ENCODE results near the gene P2RX4.
A peak's percentile ranks its signal among the peaks of the same experiment; 100 is the strongest.
"Not testable (repeated sequence)": the region's sequence is repeated elsewhere in the genome, so short reads cannot be mapped to it uniquely, and the experiment has no call there.

The P2RX4 gene

DNA sequence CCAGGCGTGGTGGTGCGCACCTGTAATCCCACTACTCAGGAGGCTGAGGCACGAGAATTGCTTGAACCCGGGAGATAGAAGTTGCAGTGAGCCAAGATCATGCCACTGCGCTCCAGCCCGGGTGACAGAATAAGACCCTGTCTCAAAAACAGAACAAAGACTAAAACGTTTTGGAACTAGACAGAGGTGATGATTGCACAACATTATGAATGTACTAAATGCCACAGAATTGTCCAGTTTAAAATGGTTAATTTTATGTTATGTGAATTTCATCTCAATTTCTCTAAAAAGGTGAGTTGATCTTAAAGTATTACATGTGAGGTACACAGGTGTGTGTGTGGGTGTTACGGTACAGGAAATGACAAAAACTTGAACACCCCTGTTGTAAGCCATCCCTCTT, 16.5 kb downstream of the P2RX4 start:
- no peaks in the 10 kb centered on the region for H3K27me3 ChIP-seq (replicated peaks; ENCODE audit: control insufficient read depth, insufficient read depth, low read length)
- TF ChIP-seq, protein P1, sequence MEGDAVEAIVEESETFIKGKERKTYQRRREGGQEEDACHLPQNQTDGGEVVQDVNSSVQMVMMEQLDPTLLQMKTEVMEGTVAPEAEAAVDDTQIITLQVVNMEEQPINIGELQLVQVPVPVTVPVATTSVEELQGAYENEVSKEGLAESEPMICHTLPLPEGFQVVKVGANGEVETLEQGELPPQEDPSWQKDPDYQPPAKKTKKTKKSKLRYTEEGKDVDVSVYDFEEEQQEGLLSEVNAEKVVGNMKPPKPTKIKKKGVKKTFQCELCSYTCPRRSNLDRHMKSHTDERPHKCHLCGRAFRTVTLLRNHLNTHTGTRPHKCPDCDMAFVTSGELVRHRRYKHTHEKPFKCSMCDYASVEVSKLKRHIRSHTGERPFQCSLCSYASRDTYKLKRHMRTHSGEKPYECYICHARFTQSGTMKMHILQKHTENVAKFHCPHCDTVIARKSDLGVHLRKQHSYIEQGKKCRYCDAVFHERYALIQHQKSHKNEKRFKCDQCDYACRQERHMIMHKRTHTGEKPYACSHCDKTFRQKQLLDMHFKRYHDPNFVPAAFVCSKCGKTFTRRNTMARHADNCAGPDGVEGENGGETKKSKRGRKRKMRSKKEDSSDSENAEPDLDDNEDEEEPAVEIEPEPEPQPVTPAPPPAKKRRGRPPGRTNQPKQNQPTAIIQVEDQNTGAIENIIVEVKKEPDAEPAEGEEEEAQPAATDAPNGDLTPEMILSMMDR (IDR thresholded peaks at IDR 0.05; ENCODE audit: insufficient read depth, low read length, poor library complexity, severe bottlenecking): no peak
- no peak overlapping the region for H3K4me3 ChIP-seq (replicated peaks; ENCODE audit: low read depth, low read length)
- H3K36me3 ChIP-seq (ENCODE audit: control insufficient read depth, insufficient read depth, low read length): peaks cover 14% of the 10 kb centered on the region
- DNase-seq (ENCODE audit: extremely low read depth, insufficient read length): no peak

DNA sequence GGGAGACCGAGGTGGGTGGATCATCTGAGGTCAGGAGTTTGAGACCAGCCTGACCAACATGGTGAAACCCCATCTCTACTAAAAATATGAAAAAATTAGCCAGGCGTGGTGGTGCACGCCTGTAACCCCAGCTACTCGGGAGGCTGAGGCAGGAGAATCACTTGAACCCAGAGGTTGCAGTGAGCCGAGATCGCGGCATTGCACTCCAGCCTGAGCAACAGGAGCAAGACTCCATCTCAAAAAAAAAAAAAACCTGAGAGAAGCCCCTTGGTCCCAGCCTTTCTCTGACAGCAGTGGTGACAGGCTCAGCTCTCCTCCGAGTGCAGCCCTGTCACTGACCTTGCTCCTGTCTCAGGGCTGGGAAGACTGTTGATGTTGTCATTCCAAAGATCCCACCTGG, 16.9 kb downstream of the P2RX4 start:
- DNase-seq (ENCODE audit: extremely low read depth, insufficient read length); H3K4me3 ChIP-seq (replicated peaks; ENCODE audit: low read depth, low read length); H3K27me3 ChIP-seq (replicated peaks; ENCODE audit: control insufficient read depth, insufficient read depth, low read length): not testable (repeated sequence)
- peaks cover 14% of the 10 kb centered on the region for H3K36me3 ChIP-seq (ENCODE audit: control insufficient read depth, insufficient read depth, low read length)

DNA sequence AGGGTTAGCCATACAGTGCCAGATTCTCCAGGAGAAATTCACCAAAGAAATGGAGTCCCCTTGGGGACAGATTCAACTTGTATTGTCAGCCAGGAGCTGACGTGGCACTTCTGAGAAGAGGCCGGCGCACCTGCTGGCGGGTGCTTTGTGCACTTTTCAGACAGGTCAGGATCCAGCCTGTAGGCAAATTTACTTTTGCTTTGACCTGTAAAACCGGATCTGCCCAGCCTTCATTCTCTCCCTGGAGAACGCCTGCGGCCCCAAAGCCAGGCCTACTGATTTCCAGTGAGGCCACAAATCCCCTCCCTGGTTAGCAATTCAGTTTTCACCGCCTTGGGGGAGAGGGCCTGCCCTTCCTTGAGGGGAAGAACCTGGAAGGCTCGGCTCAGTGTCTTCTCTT, 17.4 kb downstream of the P2RX4 start:
- Histone ChIP-seq H3K27me3 (replicated peaks; ENCODE audit: control insufficient read depth, insufficient read depth, low read length) (no peaks in the 10 kb centered on the region), H3K4me3 (replicated peaks; ENCODE audit: low read depth, low read length) (no peak overlapping the region), H3K36me3 (ENCODE audit: control insufficient read depth, insufficient read depth, low read length) (peaks cover 16% of the 10 kb centered on the region)
- TF ChIP-seq, protein P1 (IDR thresholded peaks at IDR 0.05; ENCODE audit: insufficient read depth, low read length, poor library complexity, severe bottlenecking): no peak
- DNase-seq (ENCODE audit: extremely low read depth, insufficient read length): peak; percentile 78

DNA sequence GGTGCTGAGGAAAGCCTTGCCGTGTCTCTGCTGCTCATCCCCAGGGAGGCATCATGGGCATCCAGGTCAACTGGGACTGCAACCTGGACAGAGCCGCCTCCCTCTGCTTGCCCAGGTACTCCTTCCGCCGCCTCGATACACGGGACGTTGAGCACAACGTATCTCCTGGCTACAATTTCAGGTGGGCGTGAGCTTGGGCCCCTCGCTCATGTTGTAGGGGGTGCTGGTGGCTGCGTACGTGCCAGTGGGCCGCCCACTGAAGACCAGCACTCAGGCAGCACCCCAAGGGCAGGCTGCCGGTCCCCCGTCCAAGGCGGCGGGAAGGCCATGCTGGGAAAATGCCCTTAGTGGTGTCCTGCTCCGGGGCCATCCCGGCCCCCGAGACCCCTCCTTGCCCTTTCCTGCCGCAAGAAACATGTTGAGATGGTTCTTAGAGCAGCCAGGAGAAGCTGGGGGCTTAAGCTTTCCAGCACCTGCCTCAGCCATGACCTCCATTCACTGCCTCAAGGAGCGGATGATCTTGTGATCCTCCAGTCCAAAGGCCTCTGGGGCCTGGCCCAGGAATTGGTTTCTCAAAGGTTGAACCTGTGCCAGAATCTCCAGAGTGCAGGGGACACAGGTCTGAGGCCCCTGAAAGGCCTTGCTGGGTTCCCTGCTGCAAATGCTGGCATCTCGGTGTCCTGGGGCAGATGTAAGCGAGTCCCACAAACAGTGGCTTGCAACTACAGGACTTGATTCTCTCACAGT, 19.2 kb downstream of the P2RX4 start:
- TF ChIP-seq, protein P1 (IDR thresholded peaks at IDR 0.05; ENCODE audit: insufficient read depth, low read length, poor library complexity, severe bottlenecking): no peak
- DNase-seq (ENCODE audit: extremely low read depth, insufficient read length): no peak
- no peak overlapping the region for H3K4me3 ChIP-seq (replicated peaks; ENCODE audit: low read depth, low read length)
- no peaks in the 10 kb centered on the region for H3K27me3 ChIP-seq (replicated peaks; ENCODE audit: control insufficient read depth, insufficient read depth, low read length)
- peaks cover 24% of the 10 kb centered on the region for H3K36me3 ChIP-seq (ENCODE audit: control insufficient read depth, insufficient read depth, low read length)

DNA sequence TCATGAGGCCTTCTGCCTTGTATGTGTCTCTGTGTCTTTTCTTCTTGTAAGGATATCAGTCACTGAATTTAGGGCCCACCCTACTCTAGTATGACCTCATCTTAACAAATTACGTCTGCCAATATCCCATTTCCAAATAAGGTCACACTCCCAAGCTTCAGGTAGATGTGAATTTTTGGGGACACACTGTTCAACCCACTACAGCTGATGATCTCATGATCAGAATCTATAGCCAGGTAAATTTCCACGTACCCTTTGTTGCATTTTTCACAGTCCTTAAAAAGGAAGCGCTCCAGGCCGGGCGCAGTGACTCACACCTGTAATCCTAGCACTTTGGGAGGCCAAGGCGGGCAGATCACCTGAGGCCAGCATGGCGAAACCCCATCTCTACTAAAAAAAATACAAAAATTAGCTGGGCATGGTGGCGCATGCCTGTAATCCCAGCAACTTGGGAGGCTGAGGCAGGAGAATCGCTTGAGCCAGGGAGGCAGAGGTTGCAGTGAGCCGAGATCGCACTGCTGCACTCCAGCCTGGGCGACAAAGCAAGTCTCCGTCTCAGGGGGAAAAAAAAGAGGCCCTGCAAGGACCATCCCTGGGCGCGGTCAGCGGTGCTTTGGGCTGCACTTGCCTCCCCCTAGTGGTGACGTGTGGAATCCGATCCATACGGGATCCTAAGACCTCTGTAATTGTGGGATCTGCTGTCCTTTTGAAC, 20.1 kb downstream of the P2RX4 start:
- DNase-seq (ENCODE audit: extremely low read depth, insufficient read length); H3K4me3 ChIP-seq (replicated peaks; ENCODE audit: low read depth, low read length); H3K27me3 ChIP-seq (replicated peaks; ENCODE audit: control insufficient read depth, insufficient read depth, low read length): not testable (repeated sequence)
- H3K36me3 ChIP-seq (ENCODE audit: control insufficient read depth, insufficient read depth, low read length): peaks cover 24% of the 10 kb centered on the region
- TF ChIP-seq, protein P1 (IDR thresholded peaks at IDR 0.05; ENCODE audit: insufficient read depth, low read length, poor library complexity, severe bottlenecking): peak; percentile 87

DNA sequence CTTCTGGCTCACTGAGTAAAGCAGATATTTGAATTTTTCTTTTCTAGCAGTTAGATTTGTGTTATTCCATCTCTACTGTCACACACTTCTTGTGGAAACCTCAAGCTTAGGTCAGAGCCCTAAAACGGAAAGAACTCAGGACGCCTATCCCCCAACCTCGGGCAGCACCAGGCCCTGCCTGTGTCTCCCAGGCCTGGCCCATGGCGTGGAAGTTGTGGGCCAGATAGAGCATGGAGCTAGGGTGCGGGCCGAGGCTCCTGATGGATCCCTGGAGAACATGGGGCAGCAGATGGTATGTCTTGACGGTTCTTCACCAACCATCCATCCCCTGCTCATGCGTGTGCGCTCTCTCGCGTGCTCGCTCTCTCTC, 20.6 kb downstream of the P2RX4 start:
- TF ChIP-seq, protein P1 (IDR thresholded peaks at IDR 0.05; ENCODE audit: insufficient read depth, low read length, poor library complexity, severe bottlenecking): no peak
- Histone ChIP-seq H3K27me3 (replicated peaks; ENCODE audit: control insufficient read depth, insufficient read depth, low read length) (no peaks in the 10 kb centered on the region), H3K4me3 (replicated peaks; ENCODE audit: low read depth, low read length) (no peak overlapping the region), H3K36me3 (ENCODE audit: control insufficient read depth, insufficient read depth, low read length) (peaks cover 24% of the 10 kb centered on the region)
- DNase-seq (ENCODE audit: extremely low read depth, insufficient read length): no peak
